Spleen (tissue), 7 donors: ENCODE measurements around the gene SRRM1.
"Not testable (repeated sequence)": the region's sequence is repeated elsewhere in the genome, so short reads cannot be mapped to it uniquely, and the experiment has no call there.

Source experiments
- POLR2AphosphoS5 ChIP-seq, 3 donors: sonication (generic); formaldehyde crosslinking; IDR thresholded peaks; one replicate each; pipeline ENCODE4 v1.5.1; 2017; ENCODE audit warnings: antibody characterized with exemption in 3 of 3
- TF ChIP-seq, protein P1 (sequence below), 11 experiments: fragments of 200-600 bp in 7 of 11; fragments of 450-650 bp in 4 of 11; sonication (generic) in 4 of 11; IDR thresholded peaks in 8 of 11; conservative IDR thresholded peaks in 3 of 11; 1 replicate in 7 of 11; 2 replicates in 4 of 11; pipeline versions ENCODE4 v1.4.0 to v1.8.0; 2016 to 2021; ENCODE audit warnings: antibody characterized with exemption in 11 of 11, inconsistent platforms in 4 of 11, mild to moderate bottlenecking in 1 of 11
- donor health status: DM: no; HTN: no; CAD: no; lungs with moderate emphysema.
- donor health status: DM: no; HTN: no; CAD: no.
- donor health status: DM: no; HTN: no; CAD: no.

DNA sequence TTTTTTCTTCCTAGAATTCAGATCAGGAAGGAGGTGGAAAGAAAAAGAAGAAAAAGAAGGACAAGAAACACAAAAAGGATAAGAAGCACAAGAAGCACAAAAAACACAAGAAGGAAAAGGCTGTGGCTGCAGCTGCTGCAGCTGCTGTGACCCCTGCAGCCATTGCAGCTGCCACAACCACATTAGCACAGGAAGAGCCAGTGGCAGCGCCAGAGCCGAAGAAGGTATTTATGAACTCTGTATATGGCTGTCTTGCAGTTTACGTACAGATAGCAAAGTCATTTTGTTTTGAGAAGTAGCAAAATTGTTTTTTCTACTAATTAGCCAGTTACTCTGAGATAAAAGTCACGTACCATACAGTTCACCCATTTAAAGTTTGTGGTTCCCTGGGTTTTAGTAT, 28.3 kb downstream of the SRRM1 start:
- TF ChIP-seq, protein P1, sequence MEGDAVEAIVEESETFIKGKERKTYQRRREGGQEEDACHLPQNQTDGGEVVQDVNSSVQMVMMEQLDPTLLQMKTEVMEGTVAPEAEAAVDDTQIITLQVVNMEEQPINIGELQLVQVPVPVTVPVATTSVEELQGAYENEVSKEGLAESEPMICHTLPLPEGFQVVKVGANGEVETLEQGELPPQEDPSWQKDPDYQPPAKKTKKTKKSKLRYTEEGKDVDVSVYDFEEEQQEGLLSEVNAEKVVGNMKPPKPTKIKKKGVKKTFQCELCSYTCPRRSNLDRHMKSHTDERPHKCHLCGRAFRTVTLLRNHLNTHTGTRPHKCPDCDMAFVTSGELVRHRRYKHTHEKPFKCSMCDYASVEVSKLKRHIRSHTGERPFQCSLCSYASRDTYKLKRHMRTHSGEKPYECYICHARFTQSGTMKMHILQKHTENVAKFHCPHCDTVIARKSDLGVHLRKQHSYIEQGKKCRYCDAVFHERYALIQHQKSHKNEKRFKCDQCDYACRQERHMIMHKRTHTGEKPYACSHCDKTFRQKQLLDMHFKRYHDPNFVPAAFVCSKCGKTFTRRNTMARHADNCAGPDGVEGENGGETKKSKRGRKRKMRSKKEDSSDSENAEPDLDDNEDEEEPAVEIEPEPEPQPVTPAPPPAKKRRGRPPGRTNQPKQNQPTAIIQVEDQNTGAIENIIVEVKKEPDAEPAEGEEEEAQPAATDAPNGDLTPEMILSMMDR (IDR thresholded peaks at IDR 0.05 in 8 of 11, conservative IDR thresholded peaks at IDR 0.05 in 3 of 11), result not testable (repeated sequence)
- TF ChIP-seq POLR2AphosphoS5 (IDR thresholded peaks at IDR 0.05), result not testable (repeated sequence)
